Mucosa of rectum (tissue), 2 donors: ENCODE measurements around the gene TGDS.

Experiments
- H3K27ac ChIP-seq, 2 donors: one replicate each; pipeline ENCODE4 v1.7.0; 2013; ENCODE audit warnings: inconsistent platforms in 2 of 2, low read depth in 2 of 2, low read length in 2 of 2
- H3K27me3 ChIP-seq, 2 donors: one replicate each; pipeline ENCODE4 v1.7.0; 2013; ENCODE audit warnings: low read length in 2 of 2; ENCODE audit not compliant: control insufficient read depth in 2 of 2, insufficient read depth in 2 of 2
- H3K36me3 ChIP-seq, 2 donors: one replicate each; pipeline ENCODE4 v1.7.0; 2013; ENCODE audit warnings: low read length in 2 of 2; ENCODE audit not compliant: control insufficient read depth in 2 of 2, insufficient read depth in 2 of 2
- H3K4me1 ChIP-seq, 2 donors: one replicate each; pipeline ENCODE4 v1.7.0; 2013; ENCODE audit warnings: low read length in 2 of 2, mild to moderate bottlenecking in 1 of 2; ENCODE audit not compliant: control insufficient read depth in 2 of 2, insufficient read depth in 2 of 2
- H3K4me3 ChIP-seq, 2 donors: one replicate each; pipeline ENCODE4 v1.7.0; 2013; ENCODE audit warnings: low read length in 2 of 2
- H3K9ac ChIP-seq, 2 donors: one replicate each; pipeline ENCODE4 v1.7.0; 2013; ENCODE audit warnings: low read length in 2 of 2, low read depth in 1 of 2, mild to moderate bottlenecking in 1 of 2
- H3K9me3 ChIP-seq, 2 donors: one replicate each; pipeline ENCODE4 v1.7.0; 2013; ENCODE audit warnings: low read length in 2 of 2; ENCODE audit not compliant: control insufficient read depth in 2 of 2
- donor health status: healthy.
- donor health status: Normal muscosa, but diverticular disease.

TGDS gene

GRCh38 chr13:94583926-94584325, 12.0 kb downstream of the TGDS start:
- no peaks in the 10 kb centered on the region for H3K9me3 ChIP-seq
- no peak overlapping the region for H3K27ac ChIP-seq
- H3K4me1 ChIP-seq = no peaks in the 10 kb centered on the region
- H3K27me3 ChIP-seq = no peaks in the 10 kb centered on the region
- no peak overlapping the region for H3K4me3 ChIP-seq
- H3K9ac ChIP-seq = no peak overlapping the region
- peaks cover 43 to 49% of the 10 kb centered on the region in 2 donors for H3K36me3 ChIP-seq

DNA sequence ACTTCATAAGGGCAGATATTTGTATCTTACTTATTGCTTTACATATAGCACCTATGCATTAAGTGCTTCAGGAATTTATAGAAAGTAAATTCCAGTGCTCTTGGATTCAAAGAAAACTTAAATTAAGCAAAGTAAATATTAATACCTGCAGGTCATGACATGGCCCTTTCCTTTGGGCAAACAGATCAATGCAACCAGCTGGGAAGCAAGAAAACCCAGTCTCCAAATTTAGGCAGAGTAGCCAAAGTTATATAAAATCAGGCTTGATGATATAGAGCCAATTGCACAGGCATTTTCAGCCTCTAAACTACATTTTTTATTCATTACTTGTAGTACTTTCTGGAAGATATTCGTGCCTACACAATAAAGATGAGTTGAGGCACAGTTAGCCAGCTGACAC, 16.9 kb downstream of the TGDS start:
- Histone ChIP-seq H3K36me3 (peaks cover 58 to 59% of the 10 kb centered on the region in 2 donors), H3K9me3 (no peaks in the 10 kb centered on the region), H3K27ac (no peak overlapping the region), H3K4me1 (no peaks in the 10 kb centered on the region), H3K4me3 (no peak overlapping the region), H3K27me3 (no peaks in the 10 kb centered on the region), H3K9ac (no peak overlapping the region)

- Histone ChIP-seq H3K36me3 (peaks cover 41 to 43% of the 10 kb centered on the region in 2 donors), H3K4me3 (no peak overlapping the region), H3K4me1 (no peaks in the 10 kb centered on the region), H3K27me3 (no peaks in the 10 kb centered on the region), H3K9me3 (no peaks in the 10 kb centered on the region), H3K27ac (no peak overlapping the region), H3K9ac (no peak overlapping the region)
These were observed 26.3 kb downstream of the TGDS start for GRCh38 chr13:94569615-94570014.

DNA sequence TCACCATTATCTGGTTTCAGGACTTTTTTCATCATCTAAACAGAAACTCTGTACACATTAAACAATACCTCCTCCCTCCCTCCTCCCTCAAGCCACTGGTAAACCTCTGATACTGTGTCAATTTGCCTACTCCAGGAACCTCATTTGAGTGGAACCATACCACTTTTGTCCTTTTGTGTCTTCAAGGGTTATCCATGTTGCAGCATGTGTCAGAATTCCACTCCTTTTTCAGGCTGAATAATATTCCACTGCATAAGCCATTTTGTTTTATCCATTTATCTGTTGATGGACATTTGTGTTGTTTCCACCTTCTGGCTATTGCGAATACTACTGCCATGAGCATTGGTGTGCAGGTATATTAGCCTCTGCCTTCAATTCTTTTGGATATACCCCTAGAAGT, 27.5 kb downstream of the TGDS start:
- H3K4me3 ChIP-seq = no peak overlapping the region
- H3K36me3 ChIP-seq = peaks cover 33 to 34% of the 10 kb centered on the region in 2 donors
- no peak overlapping the region for H3K9ac ChIP-seq
- H3K27ac ChIP-seq = no peak overlapping the region
- no peaks in the 10 kb centered on the region for H3K4me1 ChIP-seq
- H3K9me3 ChIP-seq = no peaks in the 10 kb centered on the region
- H3K27me3 ChIP-seq = no peaks in the 10 kb centered on the region

- H3K36me3 ChIP-seq = peaks cover 24 to 25% of the 10 kb centered on the region in 2 donors
- H3K4me3 ChIP-seq = no peak overlapping the region
- H3K9me3 ChIP-seq = no peaks in the 10 kb centered on the region
- no peaks in the 10 kb centered on the region for H3K27me3 ChIP-seq
- H3K9ac ChIP-seq = no peak overlapping the region
- no peaks in the 10 kb centered on the region for H3K4me1 ChIP-seq
- H3K27ac ChIP-seq = no peak overlapping the region
These were observed 28.4 kb downstream of the TGDS start for GRCh38 chr13:94567581-94567980.

GRCh38 chr13:94561126-94561525, 34.8 kb downstream of the TGDS start:
- Histone ChIP-seq H3K27me3 (no peaks in the 10 kb centered on the region), H3K36me3 (no peaks in the 10 kb centered on the region), H3K4me3 (no peak overlapping the region), H3K9me3 (no peaks in the 10 kb centered on the region), H3K27ac (no peak overlapping the region), H3K4me1 (no peaks in the 10 kb centered on the region), H3K9ac (no peak overlapping the region)

DNA sequence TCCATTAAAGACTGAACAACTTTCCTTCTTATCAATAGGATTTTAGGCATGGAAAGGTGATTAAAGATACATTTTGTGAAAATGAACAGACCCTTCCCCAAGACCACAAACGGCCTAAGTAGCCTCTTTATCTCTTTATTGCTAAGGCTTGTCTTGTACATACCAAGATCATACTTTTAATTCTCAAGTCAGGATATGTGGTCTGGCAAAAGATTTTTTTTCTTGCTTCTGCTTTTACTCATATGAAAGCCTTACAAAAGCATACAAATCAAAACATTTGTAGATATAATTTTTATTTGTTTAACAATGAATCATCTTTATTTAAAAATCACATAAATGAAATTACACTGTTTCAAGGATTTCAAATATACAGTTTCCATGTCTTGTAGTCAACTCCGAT, 35.8 kb downstream of the TGDS start:
- H3K9me3 ChIP-seq = no peaks in the 10 kb centered on the region
- no peaks in the 10 kb centered on the region for H3K36me3 ChIP-seq
- no peak overlapping the region for H3K27ac ChIP-seq
- H3K4me3 ChIP-seq = no peak overlapping the region
- H3K4me1 ChIP-seq = no peaks in the 10 kb centered on the region
- no peak overlapping the region for H3K9ac ChIP-seq
- no peaks in the 10 kb centered on the region for H3K27me3 ChIP-seq

DNA sequence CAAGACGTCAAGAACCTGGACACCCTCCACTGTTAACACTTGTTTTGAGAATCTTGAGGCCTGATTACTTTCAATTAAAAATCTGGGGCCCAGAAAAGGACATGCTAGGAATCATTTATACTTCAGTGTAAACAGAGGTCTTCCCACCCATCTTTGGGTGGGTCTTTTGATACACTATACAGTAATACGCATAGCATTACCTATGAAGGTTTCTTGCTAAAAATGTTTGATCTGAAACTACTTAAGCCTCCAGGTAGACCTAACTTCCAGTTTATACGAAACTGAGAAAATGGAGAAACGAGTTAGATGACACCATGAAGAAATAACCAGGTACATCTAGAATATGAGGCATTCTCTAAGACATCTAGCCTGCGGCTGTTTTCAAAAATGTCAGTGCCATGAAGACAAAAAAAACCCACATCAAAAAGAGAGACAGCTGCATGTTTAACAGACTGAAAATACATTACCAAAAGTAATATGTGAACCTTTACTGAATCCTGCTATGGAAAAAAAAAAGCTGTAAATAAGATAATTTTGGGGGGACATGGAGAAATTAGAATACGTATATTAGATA, 36.6 kb downstream of the TGDS start:
- no peaks in the 10 kb centered on the region for H3K36me3 ChIP-seq
- no peak overlapping the region for H3K27ac ChIP-seq
- no peak overlapping the region for H3K9ac ChIP-seq
- H3K4me1 ChIP-seq = no peaks in the 10 kb centered on the region
- H3K4me3 ChIP-seq = no peak overlapping the region
- H3K9me3 ChIP-seq = no peaks in the 10 kb centered on the region
- H3K27me3 ChIP-seq = no peaks in the 10 kb centered on the region

DNA sequence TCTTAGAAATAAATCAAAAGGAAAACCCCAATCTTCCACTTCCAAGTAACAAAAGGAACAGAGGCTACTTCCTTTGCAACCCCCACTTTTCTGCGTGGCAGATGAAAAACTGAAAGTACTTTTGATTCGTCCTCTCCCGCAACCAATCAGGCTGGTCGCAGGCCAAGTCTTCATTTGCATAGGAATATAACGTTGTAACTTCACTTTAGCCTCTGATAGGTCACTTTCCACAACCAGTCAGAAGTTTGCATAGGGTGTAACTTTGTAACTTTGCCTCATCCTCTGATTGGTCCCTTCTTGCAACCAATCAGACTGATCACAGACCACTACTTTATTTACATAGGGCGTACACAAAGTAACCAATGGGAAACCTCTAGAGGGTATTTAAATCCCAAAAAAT, 37.2 kb downstream of the TGDS start:
- Histone ChIP-seq H3K27me3 (no peaks in the 10 kb centered on the region), H3K36me3 (no peaks in the 10 kb centered on the region), H3K4me1 (no peaks in the 10 kb centered on the region), H3K9me3 (no peaks in the 10 kb centered on the region), H3K4me3 (no peak overlapping the region), H3K9ac (no peak overlapping the region), H3K27ac (no peak overlapping the region)

GRCh38 chr13:94557684-94558235, 38.2 kb downstream of the TGDS start:
- H3K27ac ChIP-seq = no peak overlapping the region
- H3K9me3 ChIP-seq = no peaks in the 10 kb centered on the region

More at GRCh38 chr13:94557684-94558235, 38.2 kb downstream of the TGDS start:
- H3K9ac ChIP-seq = no peak overlapping the region
- no peaks in the 10 kb centered on the region for H3K4me1 ChIP-seq
- no peak overlapping the region for H3K4me3 ChIP-seq
- no peaks in the 10 kb centered on the region for H3K27me3 ChIP-seq
- no peaks in the 10 kb centered on the region for H3K36me3 ChIP-seq
